Measurements from ENCODE around the gene MXI1.

The MXI1 gene

GRCh38 chr10:110229155-110229554 is 21.8 kb downstream of the MXI1 start:
- Mint-ChIP-seq H3K27ac (no peak overlapping the region), H3K4me3 (no peak overlapping the region), H3K27me3 (ENCODE audit: low read depth) (no peaks in the 10 kb centered on the region), H3K4me1 (peaks cover 14% of the 10 kb centered on the region), H3K9me3 (no peaks in the 10 kb centered on the region), H3K36me3 (ENCODE audit: low read depth) (peaks cover 30% of the 10 kb centered on the region)
- TF ChIP-seq CTCF (IDR thresholded peaks at IDR 0.05; ENCODE audit: unreplicated experiment in 3 of 3): no peak

GRCh38 chr10:110233846-110234245 is 26.4 kb downstream of the MXI1 start:
- TF ChIP-seq CTCF (IDR thresholded peaks at IDR 0.05; ENCODE audit: unreplicated experiment in 3 of 3): no peak
- Mint-ChIP-seq H3K4me1 (no peaks in the 10 kb centered on the region), H3K4me3 (no peak overlapping the region), H3K9me3 (peaks cover 3% of the 10 kb centered on the region), H3K27me3 (ENCODE audit: low read depth) (no peaks in the 10 kb centered on the region), H3K36me3 (ENCODE audit: low read depth) (peaks cover 41% of the 10 kb centered on the region), H3K27ac (no peak overlapping the region)

GRCh38 chr10:110237894-110238480 is 30.6 kb downstream of the MXI1 start:
- Mint-ChIP-seq H3K27me3 (ENCODE audit: low read depth) (no peaks in the 10 kb centered on the region), H3K27ac (no peak overlapping the region), H3K9me3 (peaks cover 3% of the 10 kb centered on the region), H3K4me3 (no peak overlapping the region), H3K36me3 (ENCODE audit: low read depth) (peaks cover 36% of the 10 kb centered on the region), H3K4me1 (no peaks in the 10 kb centered on the region)
- no peak for TF ChIP-seq CTCF (IDR thresholded peaks at IDR 0.05; ENCODE audit: unreplicated experiment in 3 of 3)

GRCh38 chr10:110239892-110240291 is 32.5 kb downstream of the MXI1 start:
- no peak overlapping the region for H3K27ac Mint-ChIP-seq
- no peaks in the 10 kb centered on the region for H3K27me3 Mint-ChIP-seq (ENCODE audit: low read depth)
- H3K9me3 Mint-ChIP-seq: peaks cover 3% of the 10 kb centered on the region
- TF ChIP-seq CTCF (IDR thresholded peaks at IDR 0.05; ENCODE audit: unreplicated experiment in 3 of 3): no peak
- H3K4me1 Mint-ChIP-seq: no peaks in the 10 kb centered on the region
- no peak overlapping the region for H3K4me3 Mint-ChIP-seq
- peaks cover 38% of the 10 kb centered on the region for H3K36me3 Mint-ChIP-seq (ENCODE audit: low read depth)

GRCh38 chr10:110241407-110241806 is 34.0 kb downstream of the MXI1 start:
- Mint-ChIP-seq H3K4me1 (no peaks in the 10 kb centered on the region), H3K27me3 (ENCODE audit: low read depth) (no peaks in the 10 kb centered on the region), H3K36me3 (ENCODE audit: low read depth) (peaks cover 48% of the 10 kb centered on the region), H3K9me3 (peaks cover 3% of the 10 kb centered on the region), H3K27ac (no peak overlapping the region), H3K4me3 (no peak overlapping the region)
- no peak for TF ChIP-seq CTCF (IDR thresholded peaks at IDR 0.05; ENCODE audit: unreplicated experiment in 3 of 3)

- H3K4me1 Mint-ChIP-seq: no peaks in the 10 kb centered on the region
- H3K9me3 Mint-ChIP-seq: peaks cover 3% of the 10 kb centered on the region
- no peak for TF ChIP-seq CTCF (IDR thresholded peaks at IDR 0.05; ENCODE audit: unreplicated experiment in 3 of 3)
- no peaks in the 10 kb centered on the region for H3K27me3 Mint-ChIP-seq (ENCODE audit: low read depth)
- H3K27ac Mint-ChIP-seq: no peak overlapping the region
- H3K4me3 Mint-ChIP-seq: no peak overlapping the region
- peaks cover 52% of the 10 kb centered on the region for H3K36me3 Mint-ChIP-seq (ENCODE audit: low read depth)
These were observed 34.4 kb downstream of the MXI1 start for GRCh38 chr10:110241841-110242240.
